ENCODE data around the gene RBM38. TPM values are rescaled to one million over a fixed set of nuclear protein-coding genes. Genes with fewer than 3 reads are reported as not detected.

Gene RBM38
- total and polyA plus RNA-seq, 5 experiments from 2014 or later, result 48.9 to 153 (median 117) TPM

- POLR2A ChIA-PET, result no interaction called here
- ATAC-seq (no peak), DNase-seq (no peak)
- Mint-ChIP-seq H3K27ac (peak overlapping the region in 1 of 10 donors; percentile 48), H3K36me3 (peaks cover 0 to 75% (median 18%) of the 10 kb centered on the region in 3 donors), H3K27me3 (no peaks in the 10 kb centered on the region), H3K9me3 (no peaks in the 10 kb centered on the region), H3K4me1 (peaks cover 24 to 50% (median 42%) of the 10 kb centered on the region in 4 donors), H3K4me3 (no peak overlapping the region)
Measured at GRCh38 chr20:57378107-57378506, 13.1 kb upstream of the RBM38 start.

GRCh38 chr20:57378646-57379262 lies 12.4 kb upstream of the RBM38 start:
- H3K36me3 Mint-ChIP-seq, result peaks cover 0 to 68% (median 13%) of the 10 kb centered on the region in 3 donors
- peak overlapping the region in 3 of 10 donors; percentile 6 to 53 (median 36) for H3K27ac Mint-ChIP-seq
- no peak overlapping the region for H3K4me3 Mint-ChIP-seq
- POLR2A ChIA-PET, result interaction anchor here (1.3 kb wide), 1 partner anchor 55 kb away, joined by 3 read pairs; no protein-coding TSS in a partner anchor
- H3K27me3 Mint-ChIP-seq, result no peaks in the 10 kb centered on the region
- DNase-seq (no peak), ATAC-seq (no peak)
- H3K9me3 Mint-ChIP-seq, result no peaks in the 10 kb centered on the region
- H3K4me1 Mint-ChIP-seq, result peaks cover 23 to 44% (median 43%) of the 10 kb centered on the region in 4 donors

GRCh38 chr20:57379263-57379647 lies 11.9 kb upstream of the RBM38 start:
- Mint-ChIP-seq H3K4me1 (peaks cover 21 to 43% (median 39%) of the 10 kb centered on the region in 4 donors), H3K36me3 (peaks cover 0 to 66% (median 12%) of the 10 kb centered on the region in 3 donors), H3K4me3 (no peak overlapping the region), H3K27ac (peak overlapping the region in 4 of 10 donors; percentile 7 to 74 (median 54)), H3K9me3 (no peaks in the 10 kb centered on the region), H3K27me3 (no peaks in the 10 kb centered on the region)
- DNase-seq, result no peak
- ATAC-seq, result no peak
- POLR2A ChIA-PET, result interaction anchor here (1.3 to 1.5 kb wide), 3 partner anchors 11 to 120 kb away, joined by 3 to 4 read pairs (median 3); no protein-coding TSS in a partner anchor

- Mint-ChIP-seq H3K9me3 (no peaks in the 10 kb centered on the region), H3K27me3 (no peaks in the 10 kb centered on the region), H3K4me1 (peaks cover 14 to 33% (median 29%) of the 10 kb centered on the region in 4 donors), H3K27ac (peak overlapping the region in 4 of 10 donors; percentile 14 to 63 (median 50)), H3K36me3 (peaks cover 0 to 61% (median 7%) of the 10 kb centered on the region in 3 donors), H3K4me3 (no peak overlapping the region)
- DNase-seq (no peak), ATAC-seq (no peak)
- POLR2A ChIA-PET, result interaction anchor here (1.3 to 1.6 kb wide), 4 partner anchors 10 to 119 kb away, joined by 3 to 4 read pairs (median 3); no protein-coding TSS in a partner anchor
Measured at GRCh38 chr20:57380081-57380750, 11.0 kb upstream of the RBM38 start.

GRCh38 chr20:57381596-57382503 lies 9.3 kb upstream of the RBM38 start:
- H3K9me3 Mint-ChIP-seq, result no peaks in the 10 kb centered on the region
- no peak overlapping the region for H3K4me3 Mint-ChIP-seq
- peaks cover 7 to 26% (median 19%) of the 10 kb centered on the region in 4 donors for H3K4me1 Mint-ChIP-seq

GRCh38 chr20:57382516-57382915 lies 8.7 kb upstream of the RBM38 start:
- Mint-ChIP-seq H3K4me3 (no peak overlapping the region), H3K27ac (peak overlapping the region in 5 of 10 donors; percentile 2 to 78 (median 10)), H3K4me1 (peaks cover 3 to 25% (median 17%) of the 10 kb centered on the region in 4 donors), H3K36me3 (peaks cover 0 to 38% (median 0%) of the 10 kb centered on the region in 3 donors), H3K9me3 (no peaks in the 10 kb centered on the region), H3K27me3 (no peaks in the 10 kb centered on the region)
- no peak for DNase-seq
- POLR2A ChIA-PET, result interaction anchor here (0.6 to 1.7 kb wide), 2 partner anchors 10 to 841 kb away, joined by 3 to 5 read pairs; no protein-coding TSS in a partner anchor
- no peak for ATAC-seq

More at GRCh38 chr20:57381596-57382503, 9.3 kb upstream of the RBM38 start:
- ATAC-seq (peak; percentile 85 to 87), DNase-seq (peak; percentile 73 to 91 (median 84))
- peak overlapping the region in 8 of 10 donors; percentile 4 to 77 (median 44) for H3K27ac Mint-ChIP-seq
- POLR2A ChIA-PET, result interaction anchor here (0.6 to 1.7 kb wide), 6 partner anchors 9 to 841 kb away, joined by 3 to 8 read pairs (median 4); partner anchors contain the start of gene RBM38
- H3K27me3 Mint-ChIP-seq, result no peaks in the 10 kb centered on the region
- peaks cover 0 to 44% (median 0%) of the 10 kb centered on the region in 3 donors for H3K36me3 Mint-ChIP-seq

GRCh38 chr20:57383447-57384347 lies 7.5 kb upstream of the RBM38 start:
- no peak for DNase-seq
- Mint-ChIP-seq H3K4me3 (no peak overlapping the region), H3K4me1 (peaks cover 3 to 26% (median 19%) of the 10 kb centered on the region in 4 donors), H3K27ac (peak overlapping the region in 4 of 10 donors; percentile 4 to 65 (median 46)), H3K27me3 (no peaks in the 10 kb centered on the region), H3K9me3 (no peaks in the 10 kb centered on the region), H3K36me3 (peaks cover 0 to 27% (median 0%) of the 10 kb centered on the region in 3 donors)
- POLR2A ChIA-PET, result interaction anchor here (0.7 to 3.0 kb wide), 3 partner anchors 9 to 98 kb away, joined by 4 to 15 read pairs (median 5); no protein-coding TSS in a partner anchor
- no peak for ATAC-seq

GRCh38 chr20:57384486-57384885 lies 6.7 kb upstream of the RBM38 start:
- H3K4me3 Mint-ChIP-seq, result no peak overlapping the region
- no peak for DNase-seq
- H3K4me1 Mint-ChIP-seq, result peaks cover 4 to 29% (median 23%) of the 10 kb centered on the region in 4 donors
- no peak for ATAC-seq
- peak overlapping the region in 2 of 10 donors; percentile 13 to 56 for H3K27ac Mint-ChIP-seq
- POLR2A ChIA-PET, result interaction anchor here (0.7 to 3.0 kb wide), 2 partner anchors 14 to 51 kb away, joined by 3 to 15 read pairs; no protein-coding TSS in a partner anchor
- no peaks in the 10 kb centered on the region for H3K27me3 Mint-ChIP-seq
- peaks cover 0 to 19% (median 0%) of the 10 kb centered on the region in 3 donors for H3K36me3 Mint-ChIP-seq
- H3K9me3 Mint-ChIP-seq, result no peaks in the 10 kb centered on the region

- DNase-seq (no peak), ATAC-seq (no peak)
- Mint-ChIP-seq H3K9me3 (no peaks in the 10 kb centered on the region), H3K36me3 (peaks cover 0 to 13% (median 0%) of the 10 kb centered on the region in 3 donors), H3K4me1 (peaks cover 6 to 34% (median 28%) of the 10 kb centered on the region in 4 donors), H3K27ac (peak overlapping the region in 3 of 10 donors; percentile 18 to 33 (median 25)), H3K27me3 (no peaks in the 10 kb centered on the region), H3K4me3 (no peak overlapping the region)
- POLR2A ChIA-PET, result interaction anchor here (0.7 to 3.0 kb wide), 3 partner anchors 14 to 50 kb away, joined by 3 to 15 read pairs (median 3); no protein-coding TSS in a partner anchor
Measured at GRCh38 chr20:57384953-57385761, 6.0 kb upstream of the RBM38 start.

- Mint-ChIP-seq H3K9me3 (no peaks in the 10 kb centered on the region), H3K36me3 (peaks cover 0 to 6% (median 0%) of the 10 kb centered on the region in 3 donors), H3K4me3 (no peak overlapping the region), H3K27ac (peak overlapping the region in 3 of 10 donors; percentile 11 to 74 (median 59)), H3K4me1 (peaks cover 9 to 42% (median 33%) of the 10 kb centered on the region in 4 donors), H3K27me3 (no peaks in the 10 kb centered on the region)
- POLR2A ChIA-PET, result interaction anchor here (1.2 to 3.0 kb wide), 2 partner anchors 13 to 15 kb away, joined by 3 to 15 read pairs; no protein-coding TSS in a partner anchor
- ATAC-seq (no peak), DNase-seq (no peak)
Measured at GRCh38 chr20:57385940-57386339, 5.3 kb upstream of the RBM38 start.
